A549 (cell line): ENCODE data around the gene ACSF3. TPM values are rescaled to one million over a fixed set of nuclear protein-coding genes. Genes with fewer than 3 reads are reported as not detected.

Experiments
- ATAC-seq, 2 experiments: fragments of 200-7000 bp in 1 of 2; fragments of >200 bp in 1 of 2; cut with Nextera tagmentation in 1 of 2; cut with Tn5 transposase in 1 of 2; 3 replicates each; pipeline versions ENCODE4 v1.8.0 to v1.9.1; 2018 to 2020; ENCODE audit warnings: mild to moderate bottlenecking in 1 of 2, moderate library complexity in 1 of 2
- CTCF ChIA-PET: fragments of 300-600 bp; sonication (Branson Sonifier 250); formaldehyde crosslinking; extraction: SDS; loops from one replicate; lab custom pipeline; 2021; ENCODE audit warnings: antibody characterized with exemption, inconsistent platforms; lab: Yijun Ruan, JAX
- POLR2A ChIA-PET: fragments of 350-600 bp; formaldehyde crosslinking; extraction: SDS; loops from one replicate; lab custom pipeline; 2021; ENCODE audit warnings: antibody characterized with exemption, inconsistent platforms; lab: Yijun Ruan, JAX
- DNase-seq, 2 experiments: peaks; one replicate each; pipeline versions ENCODE4 v3.0.0 to v3.0.0-alpha.2; 2011 to 2016; ENCODE audit warnings: low read depth in 1 of 2, low spot score in 1 of 2
- FAIRE-seq: peaks from 2 replicates; lab custom pipeline; 2011; peaks lifted over from hg19 to GRCh38; lab: Jason Lieb, UNC
- H3K27ac ChIP-seq, 2 experiments: fragments of >200 bp; sonication (Bioruptor Twin); formaldehyde crosslinking; 3 replicates each; pipeline ENCODE4 v1.5.1; 2016 to 2017
- H3K4me1 ChIP-seq: fragments of >200 bp; sonication (Bioruptor Twin); formaldehyde crosslinking; 3 replicates; pipeline ENCODE4 v1.6.1; 2016
- H3K4me2 ChIP-seq: fragments of >200 bp; sonication (Bioruptor Twin); formaldehyde crosslinking; 3 replicates; pipeline ENCODE4 v1.6.1; 2016
- H3K4me3 ChIP-seq: fragments of >200 bp; sonication (Bioruptor Twin); formaldehyde crosslinking; 3 replicates; pipeline ENCODE4 v1.5.1; 2016
- H3K9me3 ChIP-seq: fragments of >200 bp; sonication (Bioruptor Twin); formaldehyde crosslinking; 3 replicates; pipeline ENCODE4 v1.6.1; 2016
- ESRRA ChIP-seq: fragments of 150-350 bp; IDR thresholded peaks from 2 replicates; pipeline ENCODE4 v1.6.1; 2014; ENCODE audit warnings: mild to moderate bottlenecking, low read length, borderline replicate concordance
- FOSL2 ChIP-seq, 2 experiments: fragments of 450-650 bp in 1 of 2; fragments of >200 bp in 1 of 2; sonication (Bioruptor Twin) in 1 of 2; formaldehyde crosslinking; IDR thresholded peaks; 2 replicates each; pipeline versions ENCODE4 v1.5.0 to v1.6.1; 2016 to 2020; ENCODE audit warnings: mild to moderate bottlenecking in 1 of 2, moderate library complexity in 1 of 2
- HOXB5 ChIP-seq: fragments of 250-450 bp; sonication (Bioruptor Pico); IDR thresholded peaks from 2 replicates; pipeline ENCODE4 v1.5.0; 2020; ENCODE audit warnings: mild to moderate bottlenecking, moderate library complexity
- KDM5A ChIP-seq: fragments of 200-600 bp; sonication (generic); IDR thresholded peaks from 2 replicates; pipeline ENCODE4 v1.6.1; 2016; ENCODE audit warnings: antibody characterized with exemption, mild to moderate bottlenecking
- NFE2L2 ChIP-seq: fragments of 150-350 bp; conservative IDR thresholded peaks from 2 replicates; pipeline ENCODE4 v1.6.1; 2014; ENCODE audit warnings: low read length
- NPAS2 ChIP-seq: fragments of 250-450 bp; sonication (Bioruptor Pico); IDR thresholded peaks from 2 replicates; pipeline ENCODE4 v1.8.0; 2022; ENCODE audit warnings: mild to moderate bottlenecking, moderate library complexity, borderline replicate concordance
- RNF2 ChIP-seq: fragments of 200-600 bp; sonication (generic); IDR thresholded peaks from 2 replicates; pipeline ENCODE4 v1.6.1; 2016; ENCODE audit warnings: low read depth, mild to moderate bottlenecking, antibody characterized with exemption, moderate library complexity, borderline replicate concordance
- TP53 ChIP-seq: fragments of 250-450 bp; sonication (Bioruptor Pico); IDR thresholded peaks from 2 replicates; pipeline ENCODE4 v1.5.0; 2021; ENCODE audit warnings: mild to moderate bottlenecking, moderate library complexity
- ZC3H11A ChIP-seq: fragments of 450-650 bp; IDR thresholded peaks from 2 replicates; pipeline ENCODE4 v1.6.1; 2014; ENCODE audit warnings: antibody characterized with exemption, mild to moderate bottlenecking
- WGBS: methylation state at CpG from one replicate; pipeline ENCODE4 v1.1.6; 2017; ENCODE audit errors: missing lambda C conversion rate; 5-methylcytosine and 5-hydroxymethylcytosine counted together
- polyA plus RNA-seq, 4 experiments: library from polyadenylated mRNA; depleted of rRNA in 3 of 4; stranded (reverse); fragments of >200 nt; fragmentation: RNase III in 1 of 4; extraction: RNeasy Plus Mini Kit Qiagen cat#74134 plus additional on column Dnase treatment in 1 of 4; gene quantifications; 2 replicates in 3 of 4; 3 replicates in 1 of 4; pipeline ENCODE4 v1.2.3, GENCODE V29; 2011 to 2017

Gene ACSF3
- polyA plus RNA-seq, 2 of the 4 experiments (the other 2 are of a cell fraction): 9.8 to 13.1 TPM

- DNase-seq (no peak), ATAC-seq (no peak), FAIRE-seq (no peak)
- CTCF ChIA-PET: interaction anchor here (1.0 kb wide), 1 partner anchor 11 kb away, joined by 3 read pairs; no protein-coding TSS in a partner anchor
- TF ChIP-seq ZC3H11A (no peak), ESRRA (no peak), RNF2 (no peak), TP53 (CRISPR knock-in tag) (no peak), NFE2L2 (no peak), FOSL2 (IDR thresholded peaks at IDR 0.05) (no peak), FOSL2 (CRISPR knock-in tag; IDR thresholded peaks at IDR 0.05) (no peak), KDM5A (no peak), HOXB5 (CRISPR knock-in tag) (no peak), NPAS2 (CRISPR knock-in tag) (no peak)
- Histone ChIP-seq H3K27ac (no peak overlapping the region), H3K4me2 (peak overlapping the region; percentile 100), H3K4me3 (peak overlapping the region; percentile 62; the same call in 2 of the 3 replicates), H3K4me1 (peaks cover 8% of the 10 kb centered on the region), H3K9me3 (peaks cover 5% of the 10 kb centered on the region; the same call in 1 of the 3 replicates)
- POLR2A ChIA-PET: interaction anchor here (1.5 kb wide), 1 partner anchor 13 kb away, joined by 3 read pairs; no protein-coding TSS in a partner anchor
- WGBS: 83% methylated on average over 49 of the region's 49 CpGs
Observed at GRCh38 chr16:89202422-89203215, 109.0 kb downstream of the ACSF3 start.

Other genes with a start within 250 kb of the ACSF3 start
- gene GALNS, start 236.9 kb upstream of the ACSF3 start, polyA plus RNA-seq (2011; rRNA removed): 7.0 and 14.7 TPM in 2 replicates
- gene GALNS, start 236.9 kb upstream of the ACSF3 start, polyA plus RNA-seq (2017; fragmentation: RNase III; extraction: RNeasy Plus Mini Kit Qiagen cat#74134 plus additional on column Dnase treatment): 27.9 to 31.2 TPM (median 29.9 TPM) in 3 replicates
- 70.3 and 77.0 TPM in 2 replicates for gene TRAPPC2L, start 236.7 kb upstream of the ACSF3 start, polyA plus RNA-seq (2011; rRNA removed)
- gene TRAPPC2L, start 236.7 kb upstream of the ACSF3 start, polyA plus RNA-seq (2017; fragmentation: RNase III; extraction: RNeasy Plus Mini Kit Qiagen cat#74134 plus additional on column Dnase treatment): 69.4 to 80.2 TPM (median 77.5 TPM) in 3 replicates
- gene PABPN1L, start 227.2 kb upstream of the ACSF3 start, polyA plus RNA-seq (2011; rRNA removed): not detected in 2 replicates
- gene PABPN1L, start 227.2 kb upstream of the ACSF3 start, polyA plus RNA-seq (2017; fragmentation: RNase III; extraction: RNeasy Plus Mini Kit Qiagen cat#74134 plus additional on column Dnase treatment): not detected in 3 replicates
- gene CBFA2T3, start 116.6 kb upstream of the ACSF3 start, polyA plus RNA-seq (2011; rRNA removed): not detected in 2 replicates
- 0.05 to 0.34 TPM (median 0.08 TPM) in 3 replicates for gene CBFA2T3, start 116.6 kb upstream of the ACSF3 start, polyA plus RNA-seq (2017; fragmentation: RNase III; extraction: RNeasy Plus Mini Kit Qiagen cat#74134 plus additional on column Dnase treatment)
- gene CDH15, start 77.9 kb downstream of the ACSF3 start, polyA plus RNA-seq (2011; rRNA removed): 0.05 TPM in 1 of 2 replicates, not detected in the other
- 0.03 to 0.09 TPM (median 0.08 TPM) in 3 replicates for gene CDH15, start 77.9 kb downstream of the ACSF3 start, polyA plus RNA-seq (2017; fragmentation: RNase III; extraction: RNeasy Plus Mini Kit Qiagen cat#74134 plus additional on column Dnase treatment)
- 0.36 and 0.42 TPM in 2 replicates for gene SLC22A31, start 106.7 kb downstream of the ACSF3 start, polyA plus RNA-seq (2011; rRNA removed)
- gene SLC22A31, start 106.7 kb downstream of the ACSF3 start, polyA plus RNA-seq (2017; fragmentation: RNase III; extraction: RNeasy Plus Mini Kit Qiagen cat#74134 plus additional on column Dnase treatment): 0.77 to 1.1 TPM (median 0.98 TPM) in 3 replicates
- 9.5 and 10.5 TPM in 2 replicates for gene ZNF778, start 123.9 kb downstream of the ACSF3 start, polyA plus RNA-seq (2011; rRNA removed)
- 5.8 to 7.0 TPM (median 7.0 TPM) in 3 replicates for gene ZNF778, start 123.9 kb downstream of the ACSF3 start, polyA plus RNA-seq (2017; fragmentation: RNase III; extraction: RNeasy Plus Mini Kit Qiagen cat#74134 plus additional on column Dnase treatment)